Inflammatory macrophage (primary cell): ENCODE measurements around the gene SLC47A2.
A peak's percentile ranks its signal among the peaks of the same experiment; 100 is the strongest.

Experiments used
- DNase-seq, 2 donors: peaks; one replicate each; pipeline ENCODE4 v3.0.0-alpha.2; 2020 to 2022

Gene SLC47A2

DNA sequence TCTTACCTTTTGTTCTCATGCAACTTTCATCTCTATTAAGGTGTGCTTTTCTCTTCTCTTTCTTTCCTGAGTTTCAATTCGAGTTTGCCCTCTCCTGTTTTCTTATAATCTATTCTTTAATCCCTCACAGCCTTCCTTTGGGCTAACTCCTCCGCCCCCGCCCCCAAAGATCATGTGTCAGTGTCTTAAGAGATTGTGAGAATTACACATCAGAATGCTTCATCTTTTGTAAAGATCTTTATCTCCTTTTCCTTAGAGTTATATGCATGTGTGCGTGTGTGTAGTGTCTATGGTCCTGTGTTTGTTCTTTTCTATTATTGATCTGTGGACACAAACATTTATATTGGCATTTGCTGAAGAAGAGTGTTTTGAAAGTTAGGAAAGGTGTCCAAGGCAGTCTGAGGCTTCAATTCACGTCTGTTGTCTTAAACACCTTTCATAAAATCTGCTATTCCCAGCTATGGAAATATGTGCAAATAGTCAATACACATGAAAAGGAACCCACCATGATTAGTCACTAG lies 74.0 kb downstream of the SLC47A2 start:
- DNase-seq: peak in 1 of 2 donors; percentile 34

DNA sequence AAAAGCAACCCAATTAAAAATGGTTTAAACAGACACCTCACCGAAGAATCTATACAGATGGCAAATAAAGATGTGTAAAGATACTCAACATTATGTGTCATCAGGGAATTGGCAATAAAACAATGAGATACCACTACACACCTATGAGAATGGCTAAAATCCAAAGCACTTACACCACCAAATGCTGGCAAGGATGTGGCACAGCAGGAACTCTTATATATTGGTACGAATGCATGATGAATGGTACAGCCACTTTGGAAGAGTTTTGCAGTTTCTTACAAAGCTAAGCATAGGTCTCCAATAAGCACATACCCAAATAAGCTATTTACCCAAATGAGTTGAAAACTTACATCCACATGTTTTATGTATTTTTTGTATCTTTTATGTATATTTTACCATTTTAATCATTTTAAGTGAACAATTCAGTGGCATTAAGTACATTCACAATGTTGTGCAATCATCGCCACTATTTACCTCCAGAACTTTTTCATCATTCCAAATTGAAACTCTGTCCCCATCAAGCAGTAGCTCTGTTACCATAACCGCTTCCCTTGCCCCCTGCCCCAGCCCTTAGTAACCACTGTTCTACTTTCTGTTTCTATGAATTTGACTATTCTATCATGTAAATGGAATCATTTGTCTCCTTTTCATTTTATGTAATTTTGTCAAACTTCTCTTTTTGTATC lies 74.6 kb downstream of the SLC47A2 start:
- DNase-seq: no peak

DNA sequence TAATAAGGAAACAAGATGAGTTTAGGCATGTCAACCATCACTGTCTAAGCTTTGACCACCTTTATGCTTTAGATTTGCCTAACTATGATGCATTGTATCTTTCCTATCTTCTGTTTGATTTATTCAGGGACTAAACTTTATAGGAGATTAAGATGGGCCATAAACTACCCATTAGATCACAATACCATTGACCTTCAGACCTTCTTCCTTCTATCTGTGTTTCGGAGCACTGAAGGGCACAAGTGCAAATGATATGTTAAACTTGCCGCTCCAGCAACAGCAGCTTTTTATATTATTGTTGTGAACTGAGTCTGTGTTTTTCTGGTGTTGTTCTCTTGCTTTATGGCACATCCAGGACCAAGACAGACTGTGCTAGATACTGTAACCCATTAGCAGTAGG lies 84.5 kb downstream of the SLC47A2 start:
- DNase-seq: no peak

DNA sequence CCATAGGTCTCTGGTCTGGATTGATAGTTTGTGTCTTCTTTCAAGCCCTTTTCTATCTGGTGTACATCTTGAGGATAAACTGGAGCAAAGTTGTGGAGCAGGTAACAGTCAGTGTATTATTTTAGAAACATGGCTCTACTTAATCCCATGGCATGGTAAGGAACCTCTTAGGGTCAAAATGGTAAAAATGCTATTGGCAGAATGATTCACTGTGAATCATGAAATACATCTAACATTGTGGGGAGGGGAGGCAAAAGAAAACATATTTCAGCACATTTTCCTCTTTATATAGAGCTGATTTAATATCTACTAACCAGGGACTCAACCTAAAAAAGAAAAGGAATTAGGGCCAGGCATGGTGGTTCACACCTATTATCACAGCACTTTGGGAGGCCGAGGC lies 85.7 kb downstream of the SLC47A2 start:
- no peak for DNase-seq

DNA sequence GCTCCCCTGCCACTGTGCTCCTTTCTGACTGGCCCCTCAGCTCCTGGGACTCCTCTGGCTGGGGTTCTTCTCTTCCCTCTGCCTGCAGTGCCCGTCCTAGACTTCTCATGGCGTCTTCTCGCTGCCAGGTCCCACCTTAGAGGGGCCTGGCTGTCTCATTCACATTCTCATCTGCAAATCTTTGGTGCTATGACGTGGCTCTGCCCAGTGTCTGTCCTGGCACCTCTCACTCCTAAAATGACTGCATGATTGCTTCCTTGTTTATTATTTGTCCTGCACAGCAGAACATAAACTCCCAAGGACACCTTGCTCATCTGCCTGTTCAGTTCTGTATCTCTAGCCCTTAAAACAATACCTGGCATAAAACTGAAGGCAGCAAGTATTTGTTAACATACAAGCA lies 86.3 kb downstream of the SLC47A2 start:
- no peak for DNase-seq

DNA sequence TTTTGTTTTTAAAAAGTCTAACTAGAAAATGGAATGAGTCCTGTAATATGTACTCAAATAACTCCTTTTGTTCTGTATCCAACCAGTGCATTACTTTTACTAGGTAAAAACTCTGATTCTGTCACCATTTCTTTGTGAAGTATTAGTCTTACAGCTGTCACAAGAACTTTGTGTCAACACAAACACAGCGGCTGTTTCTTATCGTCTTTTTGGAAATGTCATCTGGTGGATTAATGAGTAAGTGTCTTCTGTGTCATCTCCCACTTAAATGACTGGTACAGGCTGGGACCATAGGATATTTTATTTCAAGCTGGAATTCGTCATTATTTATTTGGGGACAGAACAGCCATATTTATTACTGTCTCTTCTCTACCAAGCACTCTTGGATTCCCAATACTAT lies 86.9 kb downstream of the SLC47A2 start:
- no peak for DNase-seq
